Glomerular visceral epithelial cell (primary cell): Measurements from ENCODE around the gene SPTBN1.

Source experiments
- DNase-seq: peaks from one replicate; pipeline ENCODE4 v3.0.0-alpha.2; 2016; ENCODE audit errors: extremely low spot score

The SPTBN1 gene

DNA sequence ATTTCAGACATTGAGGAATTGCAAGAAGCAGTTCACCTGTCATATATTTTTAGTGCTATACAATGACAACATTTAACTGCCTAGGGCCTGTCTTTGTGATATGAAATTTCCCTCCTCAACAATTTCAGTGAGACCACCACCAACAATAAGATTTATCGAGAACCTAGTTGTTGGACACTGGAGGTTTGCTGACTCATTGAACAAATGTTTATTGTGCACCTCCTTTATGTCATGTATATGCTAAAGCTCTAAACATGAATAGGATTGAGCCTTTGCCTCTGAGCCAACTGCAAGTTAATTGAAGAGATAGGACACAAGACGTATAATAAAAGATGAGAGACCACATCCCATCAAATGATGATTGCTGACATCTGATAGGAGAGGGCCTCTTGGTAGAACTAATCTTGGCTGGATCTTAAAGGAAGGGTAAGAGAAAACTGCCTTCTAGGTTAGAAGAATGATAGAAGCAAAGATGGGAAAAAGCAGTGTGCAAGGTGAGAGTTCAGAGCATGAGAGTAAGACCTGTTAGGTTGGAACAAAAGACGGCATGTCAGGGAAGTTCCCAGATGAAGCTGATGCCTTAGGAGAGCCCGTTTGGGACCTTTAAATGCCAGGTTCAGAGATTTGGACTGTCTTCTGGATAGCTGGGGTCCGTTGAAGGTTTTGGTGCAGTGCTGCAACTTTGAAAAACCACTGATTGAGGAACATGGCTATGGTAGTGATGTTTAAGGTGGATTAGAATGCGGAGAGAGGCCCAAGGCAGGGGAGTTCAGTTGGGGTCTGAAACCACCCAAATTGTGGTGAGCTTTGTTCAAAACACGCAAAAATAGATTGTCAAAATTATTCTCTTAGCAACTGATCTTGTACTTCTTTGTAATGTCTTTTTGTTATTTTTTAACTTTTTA lies 134.3 kb downstream of the SPTBN1 start:
- DNase-seq: no peak

DNA sequence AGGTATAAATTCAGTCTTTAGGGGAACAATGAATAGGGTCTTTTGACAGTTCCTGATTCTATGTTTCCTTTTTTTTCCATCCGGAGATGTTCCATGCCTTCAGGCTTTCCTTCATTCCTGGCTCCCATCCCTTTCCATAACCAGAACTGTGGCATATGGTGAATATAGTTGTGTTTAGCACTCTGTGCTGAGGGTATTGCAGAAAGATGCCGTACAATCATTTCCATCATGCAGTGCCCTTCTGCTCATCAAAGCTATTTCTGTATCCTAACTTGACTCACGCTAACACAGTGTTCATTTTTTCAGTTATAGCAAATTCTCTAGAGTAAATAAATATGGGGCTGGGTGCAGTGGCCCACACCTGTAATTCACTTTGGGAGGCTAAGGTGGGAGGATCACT lies 135.4 kb downstream of the SPTBN1 start:
- DNase-seq: no peak

GRCh38 chr2:54593249-54593648 lies 137.1 kb downstream of the SPTBN1 start:
- DNase-seq: no peak

DNA sequence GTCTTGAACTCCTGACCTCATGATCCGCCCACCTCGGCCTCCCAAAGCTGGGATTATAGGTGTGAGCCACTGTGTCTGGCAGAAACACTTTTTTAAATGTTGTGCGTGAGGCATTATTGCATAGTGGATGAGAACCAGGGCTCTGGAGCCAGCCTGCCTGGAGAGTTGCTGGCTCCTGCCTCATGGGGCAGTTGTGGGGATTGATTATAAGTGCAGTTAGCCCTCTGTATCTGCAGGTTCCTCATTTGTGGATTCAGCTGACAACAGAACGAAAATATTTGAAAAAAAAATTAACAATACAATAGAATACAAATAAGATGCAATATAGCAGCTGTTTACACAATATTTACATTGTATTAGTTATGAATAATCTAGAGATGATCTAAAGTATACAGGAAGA lies 137.9 kb downstream of the SPTBN1 start:
- no peak for DNase-seq

GRCh38 chr2:54595161-54595803 lies 139.2 kb downstream of the SPTBN1 start:
- no peak for DNase-seq

DNA sequence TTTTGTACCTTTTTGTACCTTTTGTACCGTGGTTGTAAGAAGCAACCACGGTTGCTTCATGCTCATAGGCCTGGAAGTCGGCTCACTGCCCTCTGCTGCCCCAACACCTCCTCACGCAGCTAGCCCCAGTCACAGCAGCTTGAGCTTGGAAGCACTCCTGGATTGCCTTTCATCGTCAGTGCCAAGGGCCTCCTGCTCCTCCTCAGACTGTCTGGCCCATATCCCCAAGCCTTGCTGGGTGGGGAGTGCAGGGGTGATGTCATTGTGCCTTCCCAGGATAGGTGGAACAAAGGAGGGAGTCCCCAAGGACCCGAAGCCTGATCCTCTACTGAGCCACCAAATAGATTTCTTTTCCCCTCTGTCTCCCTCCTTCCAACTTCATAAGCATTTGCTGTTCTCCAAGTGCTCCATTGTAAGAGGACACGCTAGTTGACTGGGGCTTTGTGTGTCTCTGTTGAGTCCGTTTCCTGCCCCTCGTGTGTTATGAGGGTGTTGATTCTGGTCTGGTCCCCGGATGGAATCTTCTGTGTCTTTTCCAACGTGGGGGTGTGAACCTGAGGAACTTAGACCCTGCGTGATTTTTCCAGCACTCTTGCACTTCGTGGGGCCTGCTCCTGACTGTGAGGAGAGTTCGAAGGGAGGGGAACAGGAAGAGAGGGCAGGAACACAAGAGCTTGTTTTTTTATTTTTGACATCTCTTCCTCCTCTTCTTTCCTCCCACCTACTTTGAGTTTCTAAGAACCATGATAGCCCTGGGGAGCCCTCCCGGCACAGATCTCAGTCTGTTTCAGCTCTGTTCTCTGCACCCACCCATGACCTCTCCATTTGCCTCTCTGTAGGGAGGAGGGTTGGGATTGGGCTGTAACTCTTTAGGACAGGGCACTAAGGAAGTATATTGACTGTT lies 140.1 kb downstream of the SPTBN1 start:
- peak; percentile 61 for DNase-seq

- peak; percentile 63 for DNase-seq
Observed at GRCh38 chr2:54597153-54597848, 141.2 kb downstream of the SPTBN1 start.

GRCh38 chr2:54598347-54599325 lies 142.5 kb downstream of the SPTBN1 start:
- no peak for DNase-seq

DNA sequence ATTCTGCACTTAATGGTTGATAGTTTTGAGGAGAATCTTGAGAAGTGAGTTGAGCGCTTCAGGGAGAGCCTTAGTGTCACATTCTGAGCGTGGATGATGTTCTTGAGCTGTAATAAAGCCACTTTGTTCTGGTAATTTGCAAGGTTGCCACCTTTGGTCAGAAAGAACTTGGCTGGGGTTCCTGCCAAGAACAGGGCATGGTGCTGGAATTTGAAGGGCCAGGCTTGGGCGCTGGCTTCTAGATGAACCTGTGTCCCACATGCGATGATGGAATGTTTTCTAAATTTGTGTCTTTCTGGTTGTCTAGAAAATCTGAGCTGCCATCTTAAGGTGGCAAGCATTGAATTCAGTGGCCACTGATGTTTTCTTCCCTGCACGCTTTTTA lies 143.2 kb downstream of the SPTBN1 start:
- DNase-seq: no peak

GRCh38 chr2:54599914-54600313 lies 143.8 kb downstream of the SPTBN1 start:
- peak; percentile 86 for DNase-seq

DNA sequence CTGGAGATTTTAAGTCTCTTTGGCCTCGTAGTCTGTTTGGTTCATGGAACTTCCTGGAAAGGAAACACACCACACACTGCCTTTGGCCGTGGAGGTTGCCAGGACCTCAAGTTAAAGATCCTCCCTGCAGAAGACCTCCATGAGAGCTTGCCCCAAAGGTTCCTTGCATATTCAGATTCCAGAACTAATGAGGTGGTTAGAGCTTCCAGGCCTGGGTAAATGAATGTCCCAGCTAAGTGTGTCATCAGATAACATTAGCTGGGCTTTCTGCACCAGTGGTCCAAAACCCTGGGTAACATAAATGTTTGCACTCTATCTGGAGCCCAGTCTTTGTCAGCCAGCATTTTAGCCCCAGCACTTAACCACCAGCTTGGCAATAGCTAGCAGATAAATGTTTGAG lies 145.2 kb downstream of the SPTBN1 start:
- DNase-seq: peak; percentile 97

GRCh38 chr2:54602736-54603322 lies 146.7 kb downstream of the SPTBN1 start:
- DNase-seq: no peak

- DNase-seq: no peak
Observed at GRCh38 chr2:54603357-54603756, 147.2 kb downstream of the SPTBN1 start.

DNA sequence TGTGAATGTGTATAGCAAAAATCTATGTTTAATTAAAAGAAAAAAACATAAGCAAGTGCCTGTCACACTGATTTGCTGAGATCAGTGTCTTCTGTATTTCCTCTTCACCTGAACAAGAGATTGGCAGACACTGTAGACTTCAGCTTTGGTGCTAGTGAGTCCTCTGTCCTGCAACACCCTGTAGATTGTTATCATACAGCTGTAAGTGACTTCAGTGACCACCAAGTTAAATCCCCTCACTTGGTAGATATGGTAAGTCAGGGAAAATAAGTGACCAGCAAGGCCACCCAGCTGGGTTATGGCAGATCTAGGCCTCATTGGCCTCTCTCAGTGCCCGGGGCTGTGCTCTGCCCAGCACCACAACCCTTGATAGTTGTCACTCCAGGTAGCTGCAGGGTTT lies 147.7 kb downstream of the SPTBN1 start:
- no peak for DNase-seq

DNA sequence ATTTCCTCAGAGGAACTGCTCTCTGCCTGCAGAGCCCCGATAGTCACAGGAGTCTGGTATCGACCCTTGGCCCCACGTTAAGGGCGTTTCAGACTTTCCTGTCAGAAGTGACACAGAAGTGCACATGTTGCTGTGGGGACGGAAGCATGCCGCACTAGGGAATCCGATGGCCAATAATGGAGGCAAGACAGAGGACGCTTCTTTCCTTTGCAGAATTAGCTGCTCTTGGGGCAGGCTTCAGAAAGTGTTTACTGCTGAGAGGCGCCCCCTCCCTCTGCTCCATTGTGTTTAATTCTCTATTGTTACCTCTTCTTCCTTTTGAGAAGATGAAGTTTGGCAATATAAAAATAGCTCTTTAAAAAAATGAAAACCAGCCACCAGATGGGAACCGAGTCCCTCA lies 148.7 kb downstream of the SPTBN1 start:
- no peak for DNase-seq

GRCh38 chr2:54605836-54606235 lies 149.7 kb downstream of the SPTBN1 start:
- no peak for DNase-seq

GRCh38 chr2:54606393-54606958 lies 150.3 kb downstream of the SPTBN1 start:
- DNase-seq: no peak

DNA sequence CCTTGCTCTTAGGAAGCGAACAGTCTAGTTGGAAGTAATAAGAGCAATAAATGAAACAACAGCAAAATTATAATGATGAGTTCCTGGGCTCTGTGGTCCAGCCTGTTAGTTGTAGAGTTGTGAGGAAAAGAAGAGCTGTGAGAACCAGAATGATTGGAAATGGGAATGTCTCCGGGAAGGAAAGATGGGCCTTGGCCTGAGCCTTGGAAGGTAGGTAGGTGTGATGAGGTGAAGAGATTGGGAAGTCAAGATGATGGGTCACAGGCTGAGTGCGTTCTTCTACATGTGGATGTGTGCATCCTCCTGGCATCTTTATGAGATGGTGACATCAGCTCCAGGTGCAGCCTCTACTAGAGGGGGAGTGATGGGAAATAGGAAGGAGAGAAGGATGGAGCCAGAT lies 152.1 kb downstream of the SPTBN1 start:
- no peak for DNase-seq

DNA sequence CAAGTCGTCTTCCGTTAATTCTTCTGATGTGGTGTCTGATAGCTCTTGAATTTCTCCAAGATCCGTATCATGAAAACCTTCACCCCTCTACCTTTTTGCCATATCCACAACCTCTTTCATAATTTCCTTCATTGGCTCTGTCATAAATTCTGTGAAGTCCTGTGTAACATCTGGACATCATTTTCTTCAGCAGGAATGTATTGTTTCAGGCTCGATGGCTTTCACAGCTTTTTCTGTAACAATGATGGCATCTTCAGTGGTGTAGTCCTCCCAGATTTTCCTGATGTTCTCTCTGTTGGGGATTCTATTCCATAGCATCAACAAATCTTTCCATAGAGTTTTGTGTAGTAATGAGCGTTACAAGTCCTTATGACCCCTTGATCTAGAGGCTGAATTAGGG lies 153.1 kb downstream of the SPTBN1 start:
- no peak for DNase-seq

- DNase-seq: no peak
Observed at GRCh38 chr2:54609647-54610046, 153.5 kb downstream of the SPTBN1 start.
